Ovary (tissue), 9 donors: ENCODE measurements around the gene POMC. TPM values are rescaled to one million over a fixed set of nuclear protein-coding genes. Genes with fewer than 3 reads are reported as not detected.
"Not testable (repeated sequence)": the region's sequence is repeated elsewhere in the genome, so short reads cannot be mapped to it uniquely, and the experiment has no call there.

Experiments used
- DNase-seq, 5 donors: peaks; one replicate each; pipeline ENCODE4 v3.0.0-alpha.2; 2019 to 2020
- H3K27ac ChIP-seq, 2 donors: fragments of 200-600 bp; one replicate each; pipeline versions ENCODE4 v1.5.1 to v1.8.0; 2019 to 2022
- H3K27me3 ChIP-seq: fragments of 200-600 bp; one replicate; pipeline ENCODE4 v1.8.0; 2022
- H3K36me3 ChIP-seq: fragments of 200-600 bp; sonication (generic); one replicate; pipeline ENCODE4 v1.5.1; 2019
- H3K4me1 ChIP-seq: one replicate; pipeline ENCODE4 v1.8.1; 2013; ENCODE audit warnings: mild to moderate bottlenecking, moderate library complexity; ENCODE audit not compliant: insufficient read depth
- H3K4me3 ChIP-seq: fragments of 200-600 bp; sonication (generic); one replicate; pipeline ENCODE4 v1.5.1; 2017
- H3K9me3 ChIP-seq, 2 donors: fragments of 200-600 bp in 1 of 2; sonication (generic) in 1 of 2; one replicate each; pipeline versions ENCODE4 v1.5.1 to v1.8.1; 2013 to 2019; ENCODE audit warnings: mild to moderate bottlenecking in 1 of 2, moderate library complexity in 1 of 2
- EP300 ChIP-seq: sonication (generic); formaldehyde crosslinking; IDR thresholded peaks from one replicate; pipeline ENCODE4 v1.6.1; 2017; ENCODE audit warnings: antibody characterized with exemption
- POLR2A ChIP-seq: fragments of 450-650 bp; IDR thresholded peaks from one replicate; pipeline ENCODE4 v1.6.1; 2017; ENCODE audit warnings: antibody characterized with exemption, mild to moderate bottlenecking, moderate library complexity
- WGBS, 3 donors: extraction: QIAGEN DNeasy Blood & Tissue Kit in 1 of 3; methylation state at CpG; one replicate each; pipeline versions ENCODE4 v1.1.5 to v1.1.7; 2013 to 2017; 5-methylcytosine and 5-hydroxymethylcytosine counted together
- intact Hi-C, 4 donors: fragments of 100-400 bp; cut with DNase I; formaldehyde crosslinking; loops; one replicate each; pipeline versions ENCODE4 v1.11.0 to v1.15.1; 2022 to 2023
- polyA plus RNA-seq, 2 donors: library from polyadenylated mRNA; stranded (reverse); fragments of 200-250 nt in 1 of 2; fragments of 350-450 nt in 1 of 2; fragmentation: Illumina TruSeq in 1 of 2; extraction: RNeasy Lipid Tissue Mini Kit (QIAGEN cat#74804) in 1 of 2; gene quantifications; one replicate each; pipeline ENCODE4 v1.2.3, GENCODE V29; 2013 to 2014
- total RNA-seq, 7 donors: library from RNA; depleted of rRNA in 2 of 7; stranded (reverse); fragments of >200 nt in 2 of 7; fragmentation: NEBNext Ultra II Directional in 3 of 7; extraction: Animal tissue kit (Norgen Biotek cat#: 25700) in 3 of 7; gene quantifications; one replicate each; pipeline versions ENCODE4 v1.1.0 to v1.2.4, GENCODE V29; 2016 to 2023
- TF ChIP-seq, protein P1 (sequence below), 3 donors: fragments of 450-650 bp in 2 of 3; fragments of 200-600 bp in 1 of 3; IDR thresholded peaks; one replicate each; pipeline versions ENCODE4 v1.5.1 to v1.8.0; 2016 to 2022; ENCODE audit warnings: antibody characterized with exemption in 3 of 3, mild to moderate bottlenecking in 1 of 3
- donor health status: DM: no; HTN: no; CAD: no; lungs with moderate emphysema.
- donor health status: DM: no; HTN: no; CAD: no.
- donor health status: Bipolar disorder and iron deficiency.
- donor health status: DM: yes; HTN: yes; CAD: no.
- donor health status: DM: no; HTN: no; CAD: no.
- donor health status: DM: yes; HTN: yes; CAD: no.

POMC gene
- total and polyA plus RNA-seq, 9 donors: 1.4 to 5.0 (median 2.4) TPM; not detected in 1

DNA sequence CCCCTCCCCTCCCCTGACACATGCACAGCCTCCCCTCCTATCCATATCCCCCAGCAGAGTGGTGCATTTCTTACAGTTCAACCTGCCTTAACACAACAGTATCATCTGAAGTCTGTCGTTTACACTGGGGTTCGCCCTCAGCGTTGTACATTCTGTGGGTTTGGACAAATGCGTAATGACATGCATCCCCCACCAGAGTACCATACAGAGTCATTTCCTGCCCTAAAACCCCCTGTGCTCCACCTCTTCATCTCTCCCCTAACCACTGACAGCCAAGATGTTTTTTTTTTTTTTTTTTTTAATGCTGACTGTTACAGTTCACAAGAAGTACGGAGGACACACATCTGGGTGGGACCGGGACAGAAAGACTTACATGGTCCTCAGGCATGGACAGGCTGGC is 22.6 kb downstream of the POMC start:
- no peaks in the 10 kb centered on the region for H3K36me3 ChIP-seq
- H3K4me1 ChIP-seq: no peaks in the 10 kb centered on the region
- no peaks in the 10 kb centered on the region for H3K9me3 ChIP-seq
- no peak for TF ChIP-seq POLR2A
- TF ChIP-seq EP300: no peak
- TF ChIP-seq, protein P1, sequence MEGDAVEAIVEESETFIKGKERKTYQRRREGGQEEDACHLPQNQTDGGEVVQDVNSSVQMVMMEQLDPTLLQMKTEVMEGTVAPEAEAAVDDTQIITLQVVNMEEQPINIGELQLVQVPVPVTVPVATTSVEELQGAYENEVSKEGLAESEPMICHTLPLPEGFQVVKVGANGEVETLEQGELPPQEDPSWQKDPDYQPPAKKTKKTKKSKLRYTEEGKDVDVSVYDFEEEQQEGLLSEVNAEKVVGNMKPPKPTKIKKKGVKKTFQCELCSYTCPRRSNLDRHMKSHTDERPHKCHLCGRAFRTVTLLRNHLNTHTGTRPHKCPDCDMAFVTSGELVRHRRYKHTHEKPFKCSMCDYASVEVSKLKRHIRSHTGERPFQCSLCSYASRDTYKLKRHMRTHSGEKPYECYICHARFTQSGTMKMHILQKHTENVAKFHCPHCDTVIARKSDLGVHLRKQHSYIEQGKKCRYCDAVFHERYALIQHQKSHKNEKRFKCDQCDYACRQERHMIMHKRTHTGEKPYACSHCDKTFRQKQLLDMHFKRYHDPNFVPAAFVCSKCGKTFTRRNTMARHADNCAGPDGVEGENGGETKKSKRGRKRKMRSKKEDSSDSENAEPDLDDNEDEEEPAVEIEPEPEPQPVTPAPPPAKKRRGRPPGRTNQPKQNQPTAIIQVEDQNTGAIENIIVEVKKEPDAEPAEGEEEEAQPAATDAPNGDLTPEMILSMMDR (IDR thresholded peaks at IDR 0.05): no peak
- H3K27me3 ChIP-seq: no peaks in the 10 kb centered on the region
- no peak overlapping the region for H3K27ac ChIP-seq
- 80 to 91% (median 88%) methylated on average over 6 of the region's 6 CpGs for WGBS, 3 donors
- no peak overlapping the region for H3K4me3 ChIP-seq
- intact Hi-C loops: no loop called here
- no peak for DNase-seq

DNA sequence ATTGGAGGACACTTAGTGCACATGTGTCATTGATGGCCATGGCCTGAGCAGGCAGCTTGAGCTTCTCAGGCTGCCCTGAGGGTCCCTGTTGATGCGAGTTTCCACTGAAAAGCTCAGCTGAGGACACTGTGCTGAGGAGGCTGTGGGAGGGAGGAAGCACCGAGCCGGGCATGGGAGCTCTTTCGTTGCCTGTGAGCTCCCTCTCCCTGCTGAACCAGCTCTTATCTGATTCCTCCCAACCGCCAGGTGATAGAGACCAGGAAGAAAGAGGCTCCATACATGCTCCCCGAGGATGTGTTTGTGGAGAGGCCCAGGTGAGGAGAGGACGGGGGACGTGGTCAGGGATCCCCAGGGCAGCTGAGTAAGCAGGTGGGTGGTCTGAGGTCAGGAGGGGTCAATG is 27.3 kb downstream of the POMC start:
- no peaks in the 10 kb centered on the region for H3K9me3 ChIP-seq
- no peaks in the 10 kb centered on the region for H3K27me3 ChIP-seq
- no peaks in the 10 kb centered on the region for H3K36me3 ChIP-seq
- H3K4me3 ChIP-seq: no peak overlapping the region
- no peaks in the 10 kb centered on the region for H3K4me1 ChIP-seq
- intact Hi-C loops: loop anchor here in 1 of 4 donors (5.0 kb wide), 1 partner anchor 744 kb away; no protein-coding TSS in a partner anchor
- no peak overlapping the region for H3K27ac ChIP-seq
- DNase-seq: no peak
- TF ChIP-seq, protein P1 (IDR thresholded peaks at IDR 0.05): no peak
- TF ChIP-seq EP300 (no peak), POLR2A (no peak)
- 67 to 79% (median 67%) methylated on average over 8 of the region's 8 CpGs for WGBS, 3 donors

DNA sequence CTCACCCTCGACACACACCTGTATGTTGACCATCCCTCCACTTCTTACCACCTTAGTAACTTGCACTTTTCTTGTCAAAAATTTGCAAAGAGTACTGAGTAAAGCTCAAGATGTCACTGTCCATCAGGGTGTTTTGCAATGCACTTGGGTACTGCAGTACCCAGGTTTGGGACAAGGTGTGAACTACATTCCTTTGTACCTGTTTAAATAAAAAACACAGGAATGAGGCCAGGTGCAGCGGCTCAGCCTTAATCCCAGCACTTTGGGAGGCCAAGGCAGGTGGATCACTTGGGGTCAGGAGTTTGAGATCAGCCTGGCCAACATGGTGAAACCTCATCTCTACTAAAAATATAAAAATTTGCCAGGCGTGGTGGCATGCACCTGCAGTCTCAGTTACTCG is 27.8 kb downstream of the POMC start:
- intact Hi-C loops: loop anchor here in 1 of 4 donors (5.0 kb wide), 1 partner anchor 743 kb away; no protein-coding TSS in a partner anchor
- not testable (repeated sequence) for H3K36me3 ChIP-seq

DNA sequence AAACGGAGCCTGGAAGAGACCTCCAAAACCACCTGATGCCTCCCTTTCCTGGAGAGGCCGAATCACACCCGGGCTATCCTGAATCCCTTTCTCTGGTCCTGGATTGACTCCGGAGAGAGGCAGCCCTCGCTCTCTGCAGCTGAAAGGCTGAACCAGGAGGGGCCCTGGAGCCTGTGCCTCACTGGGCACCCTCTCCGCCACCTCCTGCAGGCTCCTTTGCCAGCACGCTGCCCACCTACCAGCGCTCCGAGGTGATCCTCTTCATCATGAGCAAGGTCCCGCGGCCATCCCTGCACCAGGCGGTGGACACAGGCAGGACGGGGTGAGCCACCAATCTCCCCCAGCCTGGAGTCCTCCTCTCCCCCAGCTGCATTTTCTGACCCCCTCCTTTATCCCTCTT is 35.7 kb downstream of the POMC start:
- intact Hi-C loops: loop anchor here in 2 of 4 donors (5.0 to 10.0 kb wide), 3 partner anchors 98 to 720 kb away; no protein-coding TSS in a partner anchor
- DNase-seq: no peak
- H3K9me3 ChIP-seq: no peaks in the 10 kb centered on the region
- TF ChIP-seq POLR2A: no peak
- TF ChIP-seq, protein P1 (IDR thresholded peaks at IDR 0.05): no peak
- TF ChIP-seq EP300: no peak
- H3K27ac ChIP-seq: no peak overlapping the region
- H3K4me1 ChIP-seq: peaks cover 2% of the 10 kb centered on the region
- no peak overlapping the region for H3K4me3 ChIP-seq
- no peaks in the 10 kb centered on the region for H3K27me3 ChIP-seq
- H3K36me3 ChIP-seq: no peaks in the 10 kb centered on the region
- WGBS, 3 donors: 88 to 90% (median 90%) methylated on average over 13 of the region's 13 CpGs

More for the DNA sequence above, 27.8 kb downstream of the POMC start:
- H3K27ac ChIP-seq, H3K9me3 ChIP-seq, H3K4me1 ChIP-seq, H3K4me3 ChIP-seq, DNase-seq, H3K27me3 ChIP-seq: not testable (repeated sequence)
- 93 to 96% (median 96%) methylated on average over 4 of the region's 4 CpGs for WGBS, 3 donors

DNA sequence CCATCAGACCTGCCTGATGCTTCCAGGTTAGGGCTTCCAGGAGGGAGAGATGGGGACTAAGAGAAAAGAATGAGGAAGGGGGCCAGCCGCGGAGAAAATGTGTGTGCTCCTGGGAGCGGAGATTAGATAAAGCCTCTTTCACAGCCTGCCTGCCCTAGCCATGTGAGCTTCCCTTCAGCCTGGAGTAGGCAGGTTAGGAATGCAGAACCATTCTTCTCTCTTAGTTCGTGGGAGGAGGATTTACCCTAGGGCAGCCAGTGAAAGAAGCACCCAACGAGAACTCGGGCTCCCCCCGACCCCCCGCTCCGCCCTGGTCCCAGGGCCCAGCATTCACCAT is 36.1 kb downstream of the POMC start:
- H3K27ac ChIP-seq: no peak overlapping the region
- no peaks in the 10 kb centered on the region for H3K27me3 ChIP-seq
- DNase-seq: no peak
- peaks cover 2% of the 10 kb centered on the region for H3K4me1 ChIP-seq
- 30 to 48% (median 40%) methylated on average over 9 of the region's 9 CpGs for WGBS, 3 donors
- intact Hi-C loops: loop anchor here in 2 of 4 donors (5.0 to 10.0 kb wide), 3 partner anchors 97 to 720 kb away; no protein-coding TSS in a partner anchor
- no peaks in the 10 kb centered on the region for H3K36me3 ChIP-seq
- no peak for TF ChIP-seq POLR2A
- TF ChIP-seq, protein P1 (IDR thresholded peaks at IDR 0.05): no peak
- no peak for TF ChIP-seq EP300
- H3K9me3 ChIP-seq: no peaks in the 10 kb centered on the region
- no peak overlapping the region for H3K4me3 ChIP-seq
